GM23338 (cell line): ENCODE measurements around the gene NEK2. TPM values are rescaled to one million over a fixed set of nuclear protein-coding genes. Genes with fewer than 3 reads are reported as not detected.

ENCODE experiments used
- ATAC-seq: fragments of 200-7000 bp; cut with Tn5 transposase; 3 replicates; pipeline ENCODE4 v1.9.1; 2020
- DNase-seq: peaks from one replicate; pipeline ENCODE4 v3.0.0-alpha.2; 2015; ENCODE audit warnings: low spot score
- H2AFZ ChIP-seq: fragments of 200-600 bp; sonication (generic); 2 replicates; pipeline ENCODE4 v1.8.0; 2016; ENCODE audit warnings: antibody characterized with exemption, mild to moderate bottlenecking, moderate library complexity
- H3F3A ChIP-seq: fragments of 200-600 bp; sonication (generic); replicated peaks from 2 replicates; pipeline ENCODE4 v1.8.0; 2017; ENCODE audit warnings: antibody characterized with exemption, mixed run types, low read depth
- H3K27ac ChIP-seq: fragments of 200-600 bp; sonication (generic); 2 replicates; pipeline ENCODE4 v1.6.1; 2016; ENCODE audit warnings: low read depth
- H3K27me3 ChIP-seq: fragments of 200-600 bp; sonication (generic); 2 replicates; pipeline ENCODE4 v1.8.0; 2016; ENCODE audit warnings: mild to moderate bottlenecking, mixed run types, moderate library complexity; ENCODE audit not compliant: insufficient read depth
- H3K36me3 ChIP-seq: fragments of 200-600 bp; sonication (generic); 2 replicates; pipeline ENCODE4 v1.8.0; 2016; ENCODE audit warnings: mild to moderate bottlenecking; ENCODE audit not compliant: insufficient read depth
- H3K4me1 ChIP-seq: fragments of 200-600 bp; sonication (generic); 2 replicates; pipeline ENCODE4 v1.8.0; 2016; ENCODE audit warnings: mild to moderate bottlenecking, moderate library complexity; ENCODE audit not compliant: insufficient read depth
- H3K4me2 ChIP-seq: fragments of 200-600 bp; sonication (generic); 2 replicates; pipeline ENCODE4 v1.7.1; 2017; ENCODE audit warnings: mixed run types
- H3K4me3 ChIP-seq: fragments of 200-600 bp; sonication (generic); 2 replicates; pipeline ENCODE4 v1.6.1; 2016; ENCODE audit warnings: mixed run types
- H3K79me2 ChIP-seq: fragments of 200-600 bp; sonication (generic); replicated peaks from 2 replicates; pipeline ENCODE4 v1.8.0; 2017; ENCODE audit warnings: mild to moderate bottlenecking; ENCODE audit not compliant: insufficient read depth
- H3K9me2 ChIP-seq: fragments of 200-600 bp; sonication (generic); 2 replicates; pipeline ENCODE4 v1.8.0; 2017; ENCODE audit not compliant: insufficient read depth
- H4K20me1 ChIP-seq: fragments of 200-600 bp; sonication (generic); replicated peaks from 2 replicates; pipeline ENCODE4 v1.8.0; 2017; ENCODE audit warnings: mild to moderate bottlenecking; ENCODE audit not compliant: insufficient read depth
- H3K27ac Mint-ChIP-seq: 2 replicates; pipeline ENCODE4 v1.8.0; 2020; ENCODE audit warnings: inconsistent platforms, mild to moderate bottlenecking, moderate library complexity, mixed read lengths
- H3K27me3 Mint-ChIP-seq: 3 replicates; pipeline ENCODE4 v1.8.0; 2022; ENCODE audit warnings: low read depth, mild to moderate bottlenecking, moderate library complexity, mixed read lengths, inconsistent platforms; ENCODE audit not compliant: insufficient read depth, poor library complexity
- H3K36me3 Mint-ChIP-seq: 3 replicates; pipeline ENCODE4 v1.8.0; 2021; ENCODE audit warnings: low read depth, mild to moderate bottlenecking, inconsistent platforms, moderate library complexity, mixed read lengths
- H3K4me1 Mint-ChIP-seq: 3 replicates; pipeline ENCODE4 v1.8.0; 2020; ENCODE audit warnings: mild to moderate bottlenecking, inconsistent platforms, mixed read lengths
- H3K4me3 Mint-ChIP-seq: 3 replicates; pipeline ENCODE4 v1.8.0; 2021; ENCODE audit warnings: moderate library complexity, mild to moderate bottlenecking, inconsistent platforms, mixed read lengths
- H3K9me3 Mint-ChIP-seq: 3 replicates; pipeline ENCODE4 v1.8.0; 2020; ENCODE audit warnings: moderate library complexity, mild to moderate bottlenecking, inconsistent platforms, mixed read lengths
- CREB1 ChIP-seq: fragments of 250-450 bp; sonication (Bioruptor Pico); IDR thresholded peaks from 2 replicates; pipeline ENCODE4 v1.5.0; 2020; ENCODE audit warnings: low read depth, mild to moderate bottlenecking, moderate library complexity
- EZH2 ChIP-seq: fragments of 200-600 bp; sonication (generic); IDR thresholded peaks from one replicate; pipeline ENCODE4 v1.8.0; 2017; ENCODE audit warnings: antibody characterized with exemption, mild to moderate bottlenecking, low read depth; ENCODE audit not compliant: unreplicated experiment
- EZH2phosphoT487 ChIP-seq: fragments of 200-600 bp; sonication (generic); IDR thresholded peaks from one replicate; pipeline ENCODE4 v1.8.1; 2018; ENCODE audit warnings: antibody characterized with exemption; ENCODE audit not compliant: unreplicated experiment
- JUNB ChIP-seq: IDR thresholded peaks from one replicate; pipeline ENCODE4 v1.6.1; 2016; ENCODE audit warnings: antibody characterized with exemption; ENCODE audit not compliant: unreplicated experiment
- NANOG ChIP-seq: IDR thresholded peaks from 2 replicates; pipeline ENCODE4 v1.6.1; 2016; ENCODE audit warnings: antibody characterized with exemption, borderline replicate concordance
- POLR2AphosphoS5 ChIP-seq: IDR thresholded peaks from 2 replicates; pipeline ENCODE4 v1.6.1; 2016; ENCODE audit warnings: antibody characterized with exemption, low read depth
- STAT1 ChIP-seq: IDR thresholded peaks from one replicate; pipeline ENCODE4 v1.6.1; 2016; ENCODE audit warnings: antibody characterized with exemption; ENCODE audit not compliant: unreplicated experiment
- ZNF114 ChIP-seq: fragments of 250-450 bp; sonication (Bioruptor Pico); IDR thresholded peaks from 2 replicates; pipeline ENCODE4 v1.5.0; 2020; ENCODE audit warnings: mild to moderate bottlenecking, moderate library complexity
- ZNF331 ChIP-seq: fragments of 250-450 bp; sonication (Bioruptor Pico); IDR thresholded peaks from 2 replicates; pipeline ENCODE4 v1.5.0; 2020; ENCODE audit warnings: low read depth, mild to moderate bottlenecking, moderate library complexity
- ZNF462 ChIP-seq: fragments of 250-450 bp; sonication (Bioruptor Pico); IDR thresholded peaks from 2 replicates; pipeline ENCODE4 v1.5.0; 2020; ENCODE audit warnings: mild to moderate bottlenecking, moderate library complexity
- polyA plus RNA-seq: library from polyadenylated mRNA; unstranded; fragments of >200 nt; fragmentation: Nextera tagmentation; extraction: Ambion mirVana; gene quantifications from 2 replicates; pipeline ENCODE4 v1.2.1, GENCODE V29; 2016
- total RNA-seq: library from RNA; depleted of rRNA; stranded (reverse); fragments of >200 nt; shearing (Covaris generic); gene quantifications from 2 replicates; pipeline ENCODE4 v1.2.3, GENCODE V29; 2014
- TF ChIP-seq, protein P1 (sequence below): IDR thresholded peaks from 2 replicates; pipeline ENCODE4 v1.6.1; 2016; ENCODE audit warnings: antibody characterized with exemption
- TF ChIP-seq, protein P2 (sequence below), 2 experiments: fragments of 200-600 bp in 1 of 2; sonication (generic) in 1 of 2; conservative IDR thresholded peaks; 2 replicates each; pipeline versions ENCODE4 v1.5.1 to v1.6.1; 2016 to 2017; ENCODE audit warnings: antibody characterized with exemption in 2 of 2, low read depth in 2 of 2, mild to moderate bottlenecking in 2 of 2, moderate library complexity in 1 of 2
- TF ChIP-seq, protein P3 (sequence below): IDR thresholded peaks from one replicate; pipeline ENCODE4 v1.6.1; 2018; ENCODE audit warnings: antibody characterized with exemption; ENCODE audit not compliant: unreplicated experiment

Gene NEK2
- total and polyA plus RNA-seq, 2 experiments from 2014 or later, result 17.0 to 24.9 TPM

- Histone ChIP-seq H3K4me2 (no peak overlapping the region), H2AFZ (no peak overlapping the region), H3K79me2 (no peaks in the 10 kb centered on the region), H3K27ac (no peak overlapping the region), H3K27me3 (0 out of 2 replicates have a peak, but pooled peaks cover 2% of the 10 kb centered on the region), H3K4me1 (no peaks in the 10 kb centered on the region), H3K4me3 (no peak overlapping the region), H3F3A (no peaks in the 10 kb centered on the region), H3K36me3 (no peaks in the 10 kb centered on the region), H3K9me2 (no peaks in the 10 kb centered on the region), H4K20me1 (no peaks in the 10 kb centered on the region)
- Mint-ChIP-seq H3K4me3 (no peak overlapping the region), H3K9me3 (no peaks in the 10 kb centered on the region), H3K36me3 (no peaks in the 10 kb centered on the region), H3K4me1 (peaks cover 5% of the 10 kb centered on the region; the same call in 2 of the 3 replicates), H3K27me3 (peaks cover 7% of the 10 kb centered on the region), H3K27ac (no peak overlapping the region)
- no peak for ATAC-seq
- TF ChIP-seq, protein P1, sequence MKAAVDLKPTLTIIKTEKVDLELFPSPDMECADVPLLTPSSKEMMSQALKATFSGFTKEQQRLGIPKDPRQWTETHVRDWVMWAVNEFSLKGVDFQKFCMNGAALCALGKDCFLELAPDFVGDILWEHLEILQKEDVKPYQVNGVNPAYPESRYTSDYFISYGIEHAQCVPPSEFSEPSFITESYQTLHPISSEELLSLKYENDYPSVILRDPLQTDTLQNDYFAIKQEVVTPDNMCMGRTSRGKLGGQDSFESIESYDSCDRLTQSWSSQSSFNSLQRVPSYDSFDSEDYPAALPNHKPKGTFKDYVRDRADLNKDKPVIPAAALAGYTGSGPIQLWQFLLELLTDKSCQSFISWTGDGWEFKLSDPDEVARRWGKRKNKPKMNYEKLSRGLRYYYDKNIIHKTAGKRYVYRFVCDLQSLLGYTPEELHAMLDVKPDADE, result no peak
- TF ChIP-seq STAT1, result no peak
- no peak for TF ChIP-seq NANOG
- TF ChIP-seq, protein P2, sequence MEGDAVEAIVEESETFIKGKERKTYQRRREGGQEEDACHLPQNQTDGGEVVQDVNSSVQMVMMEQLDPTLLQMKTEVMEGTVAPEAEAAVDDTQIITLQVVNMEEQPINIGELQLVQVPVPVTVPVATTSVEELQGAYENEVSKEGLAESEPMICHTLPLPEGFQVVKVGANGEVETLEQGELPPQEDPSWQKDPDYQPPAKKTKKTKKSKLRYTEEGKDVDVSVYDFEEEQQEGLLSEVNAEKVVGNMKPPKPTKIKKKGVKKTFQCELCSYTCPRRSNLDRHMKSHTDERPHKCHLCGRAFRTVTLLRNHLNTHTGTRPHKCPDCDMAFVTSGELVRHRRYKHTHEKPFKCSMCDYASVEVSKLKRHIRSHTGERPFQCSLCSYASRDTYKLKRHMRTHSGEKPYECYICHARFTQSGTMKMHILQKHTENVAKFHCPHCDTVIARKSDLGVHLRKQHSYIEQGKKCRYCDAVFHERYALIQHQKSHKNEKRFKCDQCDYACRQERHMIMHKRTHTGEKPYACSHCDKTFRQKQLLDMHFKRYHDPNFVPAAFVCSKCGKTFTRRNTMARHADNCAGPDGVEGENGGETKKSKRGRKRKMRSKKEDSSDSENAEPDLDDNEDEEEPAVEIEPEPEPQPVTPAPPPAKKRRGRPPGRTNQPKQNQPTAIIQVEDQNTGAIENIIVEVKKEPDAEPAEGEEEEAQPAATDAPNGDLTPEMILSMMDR (conservative IDR thresholded peaks at IDR 0.05; ENCODE audit: low read depth in 2 of 2), result no peak
- TF ChIP-seq CREB1 (CRISPR knock-in tag), result no peak
- TF ChIP-seq, protein P3, sequence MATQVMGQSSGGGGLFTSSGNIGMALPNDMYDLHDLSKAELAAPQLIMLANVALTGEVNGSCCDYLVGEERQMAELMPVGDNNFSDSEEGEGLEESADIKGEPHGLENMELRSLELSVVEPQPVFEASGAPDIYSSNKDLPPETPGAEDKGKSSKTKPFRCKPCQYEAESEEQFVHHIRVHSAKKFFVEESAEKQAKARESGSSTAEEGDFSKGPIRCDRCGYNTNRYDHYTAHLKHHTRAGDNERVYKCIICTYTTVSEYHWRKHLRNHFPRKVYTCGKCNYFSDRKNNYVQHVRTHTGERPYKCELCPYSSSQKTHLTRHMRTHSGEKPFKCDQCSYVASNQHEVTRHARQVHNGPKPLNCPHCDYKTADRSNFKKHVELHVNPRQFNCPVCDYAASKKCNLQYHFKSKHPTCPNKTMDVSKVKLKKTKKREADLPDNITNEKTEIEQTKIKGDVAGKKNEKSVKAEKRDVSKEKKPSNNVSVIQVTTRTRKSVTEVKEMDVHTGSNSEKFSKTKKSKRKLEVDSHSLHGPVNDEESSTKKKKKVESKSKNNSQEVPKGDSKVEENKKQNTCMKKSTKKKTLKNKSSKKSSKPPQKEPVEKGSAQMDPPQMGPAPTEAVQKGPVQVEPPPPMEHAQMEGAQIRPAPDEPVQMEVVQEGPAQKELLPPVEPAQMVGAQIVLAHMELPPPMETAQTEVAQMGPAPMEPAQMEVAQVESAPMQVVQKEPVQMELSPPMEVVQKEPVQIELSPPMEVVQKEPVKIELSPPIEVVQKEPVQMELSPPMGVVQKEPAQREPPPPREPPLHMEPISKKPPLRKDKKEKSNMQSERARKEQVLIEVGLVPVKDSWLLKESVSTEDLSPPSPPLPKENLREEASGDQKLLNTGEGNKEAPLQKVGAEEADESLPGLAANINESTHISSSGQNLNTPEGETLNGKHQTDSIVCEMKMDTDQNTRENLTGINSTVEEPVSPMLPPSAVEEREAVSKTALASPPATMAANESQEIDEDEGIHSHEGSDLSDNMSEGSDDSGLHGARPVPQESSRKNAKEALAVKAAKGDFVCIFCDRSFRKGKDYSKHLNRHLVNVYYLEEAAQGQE, result no peak
- no peak for TF ChIP-seq POLR2AphosphoS5
- no peak for TF ChIP-seq EZH2phosphoT487
- TF ChIP-seq ZNF114, result no peak
- TF ChIP-seq JUNB, result no peak
- TF ChIP-seq ZNF462 (CRISPR knock-in tag), result no peak
- no peak for TF ChIP-seq ZNF331 (CRISPR knock-in tag)
- TF ChIP-seq EZH2, result no peak
- DNase-seq, result no peak
Measured at GRCh38 chr1:211705467-211706091, 30.2 kb upstream of the NEK2 start.
